Gastroesophageal sphincter (tissue), 3 donors: Measurements from ENCODE around the gene CSHL1.

Experiments
- CTCF ChIP-seq, 4 experiments: fragments of 200-600 bp in 2 of 4; fragments of 450-650 bp in 2 of 4; sonication (generic) in 1 of 4; IDR thresholded peaks; one replicate each; pipeline ENCODE4 v1.5.1; 2017 to 2019; ENCODE audit warnings: antibody characterized with exemption in 4 of 4, mild to moderate bottlenecking in 2 of 4, moderate library complexity in 2 of 4
- POLR2A ChIP-seq, 2 donors: fragments of 450-650 bp; IDR thresholded peaks; one replicate each; pipeline ENCODE4 v1.6.1; 2017; ENCODE audit warnings: antibody characterized with exemption in 2 of 2, mild to moderate bottlenecking in 2 of 2, moderate library complexity in 1 of 2
- POLR2AphosphoS5 ChIP-seq: sonication (generic); formaldehyde crosslinking; IDR thresholded peaks from one replicate; pipeline ENCODE4 v1.6.1; 2017; ENCODE audit warnings: antibody characterized with exemption

GRCh38 chr17:63954402-63955063 lies 43.5 kb upstream of the CSHL1 start:
- TF ChIP-seq POLR2A (IDR thresholded peaks at IDR 0.05) (no peak), CTCF (IDR thresholded peaks at IDR 0.05) (no peak), POLR2AphosphoS5 (no peak)
